CD4-positive, alpha-beta T cell (primary cell): ENCODE results near the gene EEF1A2. TPM values are rescaled to one million over a fixed set of nuclear protein-coding genes. Genes with fewer than 3 reads are reported as not detected.

ENCODE experiments used
- ATAC-seq: fragments of 200-7000 bp; cut with Tn5 transposase; one replicate; pipeline ENCODE4 v1.10.0; 2022; ENCODE audit warnings: mild to moderate bottlenecking; ENCODE audit not compliant: poor library complexity
- CTCF ChIA-PET: fragments of 350-600 bp; sonication (Branson Sonifier 250); formaldehyde crosslinking; loops from one replicate; lab custom pipeline; 2021; ENCODE audit warnings: antibody characterized with exemption, inconsistent platforms; lab: Charles Lee
- POLR2A ChIA-PET: fragments of 350-600 bp; sonication (Branson Sonifier 250); formaldehyde crosslinking; loops from one replicate; lab custom pipeline; 2021; ENCODE audit warnings: antibody characterized with exemption, inconsistent platforms; lab: Charles Lee
- DNase-seq, 14 experiments: peaks; one replicate each; pipeline ENCODE4 v3.0.0-alpha.2; 2013 to 2020; ENCODE audit warnings: mixed read lengths in 2 of 14
- H3K27ac ChIP-seq, 2 donors: one replicate each; pipeline versions ENCODE4 v1.5.1 to v1.7.0; 2013; ENCODE audit warnings: low read length in 2 of 2, low read depth in 1 of 2, mild to moderate bottlenecking in 1 of 2
- H3K27me3 ChIP-seq, 2 experiments: 1 replicate in 1 of 2; 2 replicates in 1 of 2; pipeline versions ENCODE4 v1.6.1 to v1.7.0; 2013; ENCODE audit warnings: low read length in 2 of 2, control low read depth in 1 of 2, mild to moderate bottlenecking in 1 of 2, moderate library complexity in 1 of 2; ENCODE audit not compliant: insufficient read depth in 2 of 2, control insufficient read depth in 1 of 2
- H3K36me3 ChIP-seq: one replicate; pipeline ENCODE4 v1.6.1; 2013; ENCODE audit warnings: low read length, control low read depth; ENCODE audit not compliant: insufficient read depth
- H3K4me1 ChIP-seq: one replicate; pipeline ENCODE4 v1.6.1; 2013; ENCODE audit warnings: low read length, control low read depth; ENCODE audit not compliant: insufficient read depth
- H3K4me3 ChIP-seq: one replicate; pipeline ENCODE4 v1.5.1; 2013; ENCODE audit warnings: mild to moderate bottlenecking, low read length, moderate library complexity
- H3K9me3 ChIP-seq, 2 experiments: 1 replicate in 1 of 2; 2 replicates in 1 of 2; pipeline versions ENCODE4 v1.6.1 to v1.7.0; 2013; ENCODE audit warnings: low read length in 2 of 2, mild to moderate bottlenecking in 2 of 2, control low read depth in 1 of 2, moderate library complexity in 1 of 2; ENCODE audit not compliant: control insufficient read depth in 1 of 2, insufficient read depth in 1 of 2
- H3K27ac Mint-ChIP-seq: one replicate; pipeline ENCODE4 v1.8.0; 2020; ENCODE audit warnings: mixed read lengths
- H3K27me3 Mint-ChIP-seq: one replicate; pipeline ENCODE4 v1.8.0; 2021; ENCODE audit warnings: mixed read lengths
- H3K36me3 Mint-ChIP-seq: one replicate; pipeline ENCODE4 v1.8.0; 2021; ENCODE audit warnings: low read depth, mixed read lengths
- H3K4me1 Mint-ChIP-seq: one replicate; pipeline ENCODE4 v1.8.0; 2021; ENCODE audit warnings: low read depth, mixed read lengths
- H3K4me3 Mint-ChIP-seq: one replicate; pipeline ENCODE4 v1.8.0; 2020; ENCODE audit warnings: mild to moderate bottlenecking, mixed read lengths
- H3K9me3 Mint-ChIP-seq: one replicate; pipeline ENCODE4 v1.8.0; 2020; ENCODE audit warnings: mixed read lengths
- CTCF ChIP-seq: fragments of 200-600 bp; IDR thresholded peaks from one replicate; pipeline ENCODE4 v1.8.0; 2022; ENCODE audit warnings: antibody characterized with exemption, mild to moderate bottlenecking
- intact Hi-C, 2 experiments: fragments of 100-400 bp; cut with DNase I in 1 of 2; cut with micrococcal nuclease in 1 of 2; formaldehyde crosslinking; loops; one replicate each; pipeline versions ENCODE4 v1.15.1 to v1.9.0; 2023 to 2025; cut with DNase I, micrococcal nuclease
- total RNA-seq, 174 experiments: library from RNA in 2 of 174; stranded (reverse) in 2 of 174; gene quantifications; one replicate each; pipeline ENCODE4 v1.2.3 and lab custom pipeline; 2021 to 2026

Gene EEF1A2
- total RNA-seq, 2 experiments from 2014 or later = 0.92 to 1.1 TPM

GRCh38 chr20:63529861-63530787 is 31.2 kb upstream of the EEF1A2 start:
- Mint-ChIP-seq H3K27ac (no peak overlapping the region), H3K9me3 (no peaks in the 10 kb centered on the region), H3K36me3 (peaks cover under 1% of the 10 kb centered on the region), H3K4me3 (no peak overlapping the region), H3K27me3 (no peaks in the 10 kb centered on the region), H3K4me1 (peaks cover 7% of the 10 kb centered on the region)
- Histone ChIP-seq H3K36me3 (no peaks in the 10 kb centered on the region), H3K27me3 (no peaks in the 10 kb centered on the region), H3K4me1 (no peaks in the 10 kb centered on the region), H3K27ac (no peak overlapping the region), H3K4me3 (no peak overlapping the region), H3K9me3 (peaks cover 0 to 8% of the 10 kb centered on the region in 2 experiments)
- intact Hi-C loops = no loop called here
- ChIA-PET CTCF (no interaction called here), POLR2A (interaction anchor here (1.4 to 2.2 kb wide), 2 partner anchors 7 to 9 kb away, joined by 6 to 10 read pairs; partner anchors contain the start of genes PPDPF and PTK6)
- ATAC-seq (no peak), DNase-seq (peak in 1 of 14 experiments; percentile 22)
- TF ChIP-seq CTCF = no peak

GRCh38 chr20:63529180-63529860 is 30.4 kb upstream of the EEF1A2 start:
- Histone ChIP-seq H3K27me3 (no peaks in the 10 kb centered on the region), H3K4me1 (no peaks in the 10 kb centered on the region), H3K36me3 (no peaks in the 10 kb centered on the region), H3K9me3 (peaks cover 0 to 8% of the 10 kb centered on the region in 2 experiments), H3K27ac (no peak overlapping the region), H3K4me3 (no peak overlapping the region)
- peaks cover 7% of the 10 kb centered on the region for H3K4me1 Mint-ChIP-seq
- TF ChIP-seq CTCF = no peak
- CTCF ChIA-PET = interaction anchor here (0.7 kb wide), 1 partner anchor 8 kb away, joined by 3 read pairs; no protein-coding TSS in a partner anchor
- no peaks in the 10 kb centered on the region for H3K9me3 Mint-ChIP-seq
- POLR2A ChIA-PET = interaction anchor here (1.4 to 2.2 kb wide), 2 partner anchors 8 kb away, joined by 6 to 10 read pairs; partner anchors contain the start of genes PPDPF and PTK6
- ATAC-seq (no peak), DNase-seq (no peak)
- H3K4me3 Mint-ChIP-seq = no peak overlapping the region
- H3K36me3 Mint-ChIP-seq = peaks cover 8% of the 10 kb centered on the region
- intact Hi-C loops = no loop called here
- no peaks in the 10 kb centered on the region for H3K27me3 Mint-ChIP-seq
- no peak overlapping the region for H3K27ac Mint-ChIP-seq

GRCh38 chr20:63527184-63527583 is 28.3 kb upstream of the EEF1A2 start:
- Mint-ChIP-seq H3K4me1 (peaks cover 12% of the 10 kb centered on the region), H3K9me3 (peaks cover 3% of the 10 kb centered on the region), H3K4me3 (peak overlapping the region; percentile 23), H3K27ac (no peak overlapping the region), H3K27me3 (no peaks in the 10 kb centered on the region), H3K36me3 (peaks cover 28% of the 10 kb centered on the region)
- H3K27me3 ChIP-seq = no peaks in the 10 kb centered on the region
- TF ChIP-seq CTCF = no peak
- ChIA-PET POLR2A (interaction anchor here (1.6 kb wide), 1 partner anchor 10 kb away, joined by 3 read pairs; the partner anchor contains the start of gene PTK6), CTCF (interaction anchor here (0.9 kb wide), 1 partner anchor 11 kb away, joined by 3 read pairs; no protein-coding TSS in a partner anchor)
- H3K9me3 ChIP-seq = peaks cover 0 to 20% of the 10 kb centered on the region in 2 experiments
- peaks cover 6% of the 10 kb centered on the region for H3K4me1 ChIP-seq
- peaks cover 15% of the 10 kb centered on the region for H3K36me3 ChIP-seq
- no peak overlapping the region for H3K27ac ChIP-seq
- DNase-seq = no peak
- no peak overlapping the region for H3K4me3 ChIP-seq
- intact Hi-C loops = no loop called here
- ATAC-seq = no peak
